Prostate gland (tissue), 2 donors: ENCODE results near the gene SARDH.
"Not testable (repeated sequence)": the region's sequence is repeated elsewhere in the genome, so short reads cannot be mapped to it uniquely, and the experiment has no call there.

Source experiments
- POLR2A ChIP-seq: fragments of 450-650 bp; IDR thresholded peaks from one replicate; pipeline ENCODE4 v1.6.1; 2016; ENCODE audit warnings: antibody characterized with exemption, mild to moderate bottlenecking
- POLR2AphosphoS5 ChIP-seq: sonication (generic); formaldehyde crosslinking; IDR thresholded peaks from one replicate; pipeline ENCODE4 v1.6.1; 2017; ENCODE audit warnings: antibody characterized with exemption
- TF ChIP-seq, protein P1 (sequence below), 4 experiments: fragments of 200-600 bp in 2 of 4; fragments of 450-650 bp in 2 of 4; sonication (generic) in 2 of 4; IDR thresholded peaks; 1 replicate in 3 of 4; 2 replicates in 1 of 4; pipeline ENCODE4 v1.5.1; 2016 to 2019; ENCODE audit warnings: antibody characterized with exemption in 4 of 4, mild to moderate bottlenecking in 2 of 4, moderate library complexity in 2 of 4

DNA sequence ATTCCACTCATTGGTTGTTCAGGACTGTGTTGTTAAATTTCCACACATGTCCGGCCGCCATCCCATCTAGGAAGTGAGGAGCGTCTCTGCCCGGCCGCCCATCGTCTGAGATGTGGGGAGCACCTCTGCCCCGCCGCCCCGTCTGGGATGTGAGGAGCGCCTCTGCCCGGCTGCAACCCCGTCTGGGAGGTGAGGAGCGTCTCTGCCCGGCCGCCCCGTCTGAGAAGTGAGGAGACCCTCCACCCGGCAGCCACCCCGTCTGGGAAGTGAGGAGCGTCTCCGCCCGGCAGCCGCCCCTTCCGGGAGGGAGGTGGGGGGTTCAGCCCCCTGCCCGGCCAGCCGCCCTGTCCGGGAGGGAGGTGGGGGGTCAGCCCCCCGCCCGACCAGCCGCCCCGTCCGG is 6.4 kb upstream of the SARDH start:
- TF ChIP-seq, protein P1, sequence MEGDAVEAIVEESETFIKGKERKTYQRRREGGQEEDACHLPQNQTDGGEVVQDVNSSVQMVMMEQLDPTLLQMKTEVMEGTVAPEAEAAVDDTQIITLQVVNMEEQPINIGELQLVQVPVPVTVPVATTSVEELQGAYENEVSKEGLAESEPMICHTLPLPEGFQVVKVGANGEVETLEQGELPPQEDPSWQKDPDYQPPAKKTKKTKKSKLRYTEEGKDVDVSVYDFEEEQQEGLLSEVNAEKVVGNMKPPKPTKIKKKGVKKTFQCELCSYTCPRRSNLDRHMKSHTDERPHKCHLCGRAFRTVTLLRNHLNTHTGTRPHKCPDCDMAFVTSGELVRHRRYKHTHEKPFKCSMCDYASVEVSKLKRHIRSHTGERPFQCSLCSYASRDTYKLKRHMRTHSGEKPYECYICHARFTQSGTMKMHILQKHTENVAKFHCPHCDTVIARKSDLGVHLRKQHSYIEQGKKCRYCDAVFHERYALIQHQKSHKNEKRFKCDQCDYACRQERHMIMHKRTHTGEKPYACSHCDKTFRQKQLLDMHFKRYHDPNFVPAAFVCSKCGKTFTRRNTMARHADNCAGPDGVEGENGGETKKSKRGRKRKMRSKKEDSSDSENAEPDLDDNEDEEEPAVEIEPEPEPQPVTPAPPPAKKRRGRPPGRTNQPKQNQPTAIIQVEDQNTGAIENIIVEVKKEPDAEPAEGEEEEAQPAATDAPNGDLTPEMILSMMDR (IDR thresholded peaks at IDR 0.05) = not testable (repeated sequence)
- TF ChIP-seq POLR2AphosphoS5, POLR2A: not testable (repeated sequence)
